H54 (cell line): ENCODE data around the gene AMACR.

Experiments
- DNase-seq: peaks from one replicate; pipeline ENCODE4 v3.0.0; 2011; ENCODE audit warnings: low spot score, mixed read lengths; ENCODE audit not compliant: insufficient read length
- FAIRE-seq: peaks from 3 replicates; lab custom pipeline; 2011; peaks lifted over from hg19 to GRCh38; lab: Jason Lieb, UNC
- POLR2A ChIP-seq: IDR thresholded peaks from 2 replicates; pipeline ENCODE4 v1.6.1; 2011; ENCODE audit warnings: low read depth, mild to moderate bottlenecking, low read length

Gene AMACR

GRCh38 chr5:34007621-34008600, at the start of gene AMACR:
Gene AMACR, minus strand, starts transcription at chr5:34008050. Its CDS starts 31 bp downstream, at chr5:34008019.
- DNase-seq (peak; percentile 92), FAIRE-seq (peak; percentile 81)
- peak; percentile 96 for TF ChIP-seq POLR2A

GRCh38 chr5:34057569-34057968, 49.7 kb upstream of the AMACR start:
- FAIRE-seq = no peak
- no peak for DNase-seq
- TF ChIP-seq POLR2A = no peak

- FAIRE-seq = no peak
- no peak for TF ChIP-seq POLR2A
- no peak for DNase-seq
Observed at GRCh38 chr5:34057118-34057517, 49.3 kb upstream of the AMACR start.

GRCh38 chr5:34055667-34056066, 47.8 kb upstream of the AMACR start:
- no peak for DNase-seq
- TF ChIP-seq POLR2A = no peak
- no peak for FAIRE-seq

GRCh38 chr5:34054400-34054729, 46.5 kb upstream of the AMACR start:
- FAIRE-seq (no peak), DNase-seq (no peak)
- no peak for TF ChIP-seq POLR2A

GRCh38 chr5:34053571-34054399, 45.9 kb upstream of the AMACR start:
- TF ChIP-seq POLR2A = no peak
- FAIRE-seq (no peak), DNase-seq (no peak)

- TF ChIP-seq POLR2A = no peak
- FAIRE-seq (peak; percentile 87), DNase-seq (peak; percentile 32)
Observed at GRCh38 chr5:34053133-34053532, 45.3 kb upstream of the AMACR start.

GRCh38 chr5:34051374-34051980, 43.6 kb upstream of the AMACR start:
- no peak for FAIRE-seq
- DNase-seq = no peak
- no peak for TF ChIP-seq POLR2A

- FAIRE-seq (no peak), DNase-seq (no peak)
- TF ChIP-seq POLR2A = no peak
Observed at GRCh38 chr5:34047774-34048572, 40.1 kb upstream of the AMACR start.

- no peak for TF ChIP-seq POLR2A
- no peak for DNase-seq
- no peak for FAIRE-seq
Observed at GRCh38 chr5:34047143-34047542, 39.3 kb upstream of the AMACR start.

GRCh38 chr5:34045996-34046395, 38.1 kb upstream of the AMACR start:
- no peak for TF ChIP-seq POLR2A
- FAIRE-seq = no peak
- no peak for DNase-seq

GRCh38 chr5:34045023-34045422, 37.2 kb upstream of the AMACR start:
- no peak for DNase-seq
- no peak for FAIRE-seq
- TF ChIP-seq POLR2A = no peak
